ENCODE results near the gene AGPAT1.
A peak's percentile ranks its signal among the peaks of the same experiment; 100 is the strongest.
"Not testable (repeated sequence)": the region's sequence is repeated elsewhere in the genome, so short reads cannot be mapped to it uniquely, and the experiment has no call there.

AGPAT1 gene

GRCh38 chr6:32186151-32186840 lies 10.4 kb upstream of the AGPAT1 start:
- not testable (repeated sequence) for DNase-seq (ENCODE audit: low spot score)

GRCh38 chr6:32185681-32186131 lies 9.8 kb upstream of the AGPAT1 start:
- DNase-seq (ENCODE audit: low spot score) = peak; percentile 93

DNA sequence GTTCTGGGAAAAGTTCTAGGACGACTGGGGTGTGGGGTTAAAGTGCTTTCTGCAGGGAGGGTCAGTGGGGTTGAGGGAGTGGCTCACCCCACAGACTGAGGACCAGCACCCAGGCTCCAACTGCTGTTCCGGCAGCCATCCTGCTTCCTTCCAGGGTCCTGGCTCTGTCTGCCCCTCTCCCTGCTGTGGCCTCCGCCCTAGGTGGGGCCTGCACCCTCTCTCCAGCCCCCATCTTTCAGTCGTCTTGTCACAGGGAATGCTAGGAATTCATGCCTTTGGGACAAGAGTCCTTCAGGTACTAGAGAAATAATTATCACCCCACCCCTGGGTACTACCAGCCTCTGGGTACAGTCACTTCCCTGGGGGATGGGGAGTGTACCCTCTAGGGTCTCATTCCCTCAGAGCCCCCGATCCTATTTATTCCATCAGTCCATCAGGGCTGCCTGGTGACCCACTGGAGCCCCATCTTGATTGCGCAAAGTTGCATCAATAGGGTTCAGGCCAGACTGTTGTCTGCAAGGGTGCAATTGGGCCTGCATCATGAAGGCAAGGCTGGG lies 8.3 kb upstream of the AGPAT1 start, which contains the start of gene AGER:
AGER (minus strand) TSS at position 170 of the 557 bp plus-strand sequence; CDS start at position 139, 31 bp downstream.
- no peak for DNase-seq (ENCODE audit: low spot score)

GRCh38 chr6:32183483-32184083 lies 7.7 kb upstream of the AGPAT1 start:
- DNase-seq (ENCODE audit: low spot score) = no peak

GRCh38 chr6:32183030-32183429 lies 7.1 kb upstream of the AGPAT1 start:
- DNase-seq (ENCODE audit: low spot score) = no peak

- DNase-seq (ENCODE audit: low spot score) = no peak
Measured at GRCh38 chr6:32182555-32182981, 6.7 kb upstream of the AGPAT1 start.

- peak; percentile 75 for DNase-seq (ENCODE audit: low spot score)
Measured at GRCh38 chr6:32181915-32182529, 6.1 kb upstream of the AGPAT1 start.

DNA sequence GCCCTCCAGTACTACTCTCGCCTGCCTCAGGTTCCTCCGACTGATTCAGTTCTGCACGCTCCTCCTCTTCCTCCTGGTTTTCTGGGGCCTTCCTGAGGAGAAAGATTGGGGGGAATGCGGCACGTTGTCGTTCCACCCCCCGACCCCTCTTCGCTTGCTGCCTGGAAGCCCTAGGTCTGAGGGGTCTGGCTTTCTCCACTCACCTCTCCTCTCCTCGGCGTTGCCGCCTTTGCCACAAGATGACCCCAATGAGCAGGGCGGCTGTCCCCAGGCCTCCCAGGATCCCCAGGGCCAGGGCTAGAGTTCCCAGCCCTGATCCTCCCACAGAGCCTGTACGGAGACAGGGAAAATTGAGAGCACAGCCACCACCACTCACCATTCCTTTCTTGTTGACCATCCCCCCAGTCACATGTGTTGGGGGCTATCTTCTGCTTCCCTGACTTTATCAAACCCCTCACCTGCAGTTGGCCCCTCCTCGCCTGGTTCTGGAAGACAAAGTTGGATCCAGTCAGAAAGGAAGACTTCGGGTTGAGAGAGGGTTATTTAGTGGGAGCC lies 5.3 kb upstream of the AGPAT1 start:
- DNase-seq (ENCODE audit: low spot score) = no peak

GRCh38 chr6:32179766-32180405 lies 4.0 kb upstream of the AGPAT1 start:
- DNase-seq (ENCODE audit: low spot score) = no peak

DNA sequence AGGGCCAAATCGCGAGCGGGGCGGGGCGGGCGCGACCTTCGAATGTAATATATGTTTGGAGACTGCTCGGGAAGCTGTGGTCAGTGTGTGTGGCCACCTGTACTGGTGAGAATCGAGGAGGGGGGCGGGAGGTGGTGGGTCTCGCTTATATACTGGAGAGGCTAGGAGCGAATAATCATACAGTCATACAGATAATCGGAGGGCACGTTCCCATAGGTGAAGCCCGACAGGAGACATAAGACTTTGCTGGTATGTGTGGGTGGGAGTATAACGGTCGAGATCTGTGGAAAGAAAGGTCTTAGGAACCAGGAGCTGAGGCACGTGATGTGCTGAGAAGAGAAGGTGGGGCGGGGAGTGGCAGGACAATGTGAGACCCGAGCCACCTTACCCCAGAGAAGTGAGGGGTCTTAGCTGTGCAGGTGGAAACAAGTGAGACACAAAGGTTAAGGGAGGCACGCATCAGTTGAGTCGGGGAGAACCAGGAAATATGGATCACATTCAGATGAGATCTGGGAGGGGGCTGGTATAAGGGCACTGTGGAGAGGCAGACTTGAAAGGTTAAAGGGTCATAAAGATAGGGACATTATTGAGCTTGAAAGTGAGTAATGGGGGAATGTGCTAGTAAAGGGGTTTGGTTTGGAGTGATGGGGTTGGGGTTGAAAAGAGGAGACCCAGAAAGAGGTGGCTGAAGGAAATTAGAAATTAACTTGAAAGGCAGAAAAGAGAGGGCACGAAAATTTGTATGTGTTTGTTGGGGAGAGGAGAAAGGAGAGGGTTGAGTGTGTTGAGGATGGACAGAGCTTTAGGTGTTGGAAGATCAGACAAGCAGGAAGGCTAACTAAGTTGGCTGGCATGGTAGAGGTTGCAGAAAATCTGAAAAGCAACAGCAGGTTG lies 2.9 kb upstream of the AGPAT1 start:
- DNase-seq (ENCODE audit: low spot score) = no peak

DNA sequence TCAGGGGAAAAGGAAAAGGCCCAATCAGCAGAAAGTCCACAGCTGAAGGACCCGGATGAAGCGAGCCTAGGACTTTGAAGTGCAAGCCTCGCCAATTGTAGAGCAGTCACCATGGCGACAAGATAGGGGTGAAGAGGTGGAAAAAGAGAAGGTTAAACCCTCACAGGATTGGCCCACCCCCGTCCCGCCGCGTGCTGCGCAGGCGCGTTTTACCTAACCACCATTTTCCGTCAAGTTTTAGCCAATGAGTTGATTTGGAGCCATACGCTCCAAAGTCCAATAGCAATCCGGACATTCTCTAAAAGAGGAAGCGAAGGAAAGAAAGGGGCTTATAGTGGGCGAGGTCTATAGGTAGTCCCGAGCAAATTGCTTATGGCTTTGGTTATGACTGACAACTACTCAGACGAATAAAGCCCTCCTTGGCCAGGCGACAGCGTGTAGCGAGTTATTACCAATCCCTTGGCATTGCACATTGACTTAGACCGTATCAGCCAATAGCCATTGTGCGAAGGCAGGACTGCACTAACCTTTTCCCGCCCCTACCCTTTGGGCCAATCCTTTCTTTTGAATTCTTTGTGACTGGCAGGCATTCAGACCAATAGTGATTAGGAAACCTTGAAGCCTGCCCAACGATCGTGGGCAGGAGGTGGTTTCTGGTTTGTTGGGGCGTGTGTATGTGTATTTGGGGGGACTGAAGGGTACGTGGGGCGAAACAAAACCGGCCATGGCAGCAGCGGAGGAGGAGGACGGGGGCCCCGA lies 2.1 kb upstream of the AGPAT1 start, which contains the start of gene RNF5:
RNF5 (plus strand) TSS at position 618 of the 759 bp plus-strand sequence; CDS start at position 725, 107 bp downstream.
- DNase-seq (ENCODE audit: low spot score) = peak; percentile 100

- DNase-seq (ENCODE audit: low spot score) = no peak
Measured at GRCh38 chr6:32177183-32177787, 1.4 kb upstream of the AGPAT1 start.

DNA sequence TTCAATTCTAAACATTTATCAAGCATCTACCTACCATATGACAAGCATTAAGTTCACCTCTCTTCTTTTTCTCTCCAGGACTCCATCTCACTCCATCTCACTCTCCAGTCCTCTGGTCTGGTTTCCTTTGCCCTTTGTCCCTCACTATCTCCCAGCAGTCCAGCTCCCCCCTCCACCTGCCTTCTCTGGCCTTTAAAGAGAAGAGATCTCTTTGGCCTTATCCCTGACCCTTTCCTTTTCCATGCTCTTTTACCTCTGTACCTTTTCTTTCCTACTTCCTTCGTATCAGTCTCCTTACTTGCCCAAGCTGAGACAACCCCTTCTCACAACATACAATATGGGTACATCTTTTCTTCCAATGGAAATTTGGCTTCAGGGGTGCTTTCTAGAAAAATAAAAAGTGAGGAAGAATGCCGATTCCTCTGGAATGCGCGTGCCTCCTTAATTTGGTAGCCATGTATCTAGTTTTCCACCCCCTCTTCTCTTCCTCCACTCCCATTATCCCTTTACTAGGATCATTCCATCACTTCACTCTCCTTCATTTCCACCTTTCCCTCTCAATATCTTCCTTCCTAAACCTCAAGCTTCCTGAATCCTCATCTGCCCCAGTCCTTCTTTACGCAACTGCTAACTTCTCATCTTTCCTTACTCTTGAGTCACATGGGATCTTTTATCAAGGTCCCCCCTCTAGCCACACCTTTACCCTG lies 745 bp upstream of the AGPAT1 start:
- no peak for DNase-seq (ENCODE audit: low spot score)

- DNase-seq (ENCODE audit: low spot score) = no peak
Measured at GRCh38 chr6:32175322-32175710, 568 bp downstream of the AGPAT1 start.

- no peak for DNase-seq (ENCODE audit: low spot score)
Measured at GRCh38 chr6:32174416-32174815, 1.5 kb downstream of the AGPAT1 start.

- no peak for DNase-seq (ENCODE audit: low spot score)
Measured at GRCh38 chr6:32173051-32173727, 2.7 kb downstream of the AGPAT1 start.

GRCh38 chr6:32171234-32171633 lies 4.7 kb downstream of the AGPAT1 start:
- no peak for DNase-seq (ENCODE audit: low spot score)

DNA sequence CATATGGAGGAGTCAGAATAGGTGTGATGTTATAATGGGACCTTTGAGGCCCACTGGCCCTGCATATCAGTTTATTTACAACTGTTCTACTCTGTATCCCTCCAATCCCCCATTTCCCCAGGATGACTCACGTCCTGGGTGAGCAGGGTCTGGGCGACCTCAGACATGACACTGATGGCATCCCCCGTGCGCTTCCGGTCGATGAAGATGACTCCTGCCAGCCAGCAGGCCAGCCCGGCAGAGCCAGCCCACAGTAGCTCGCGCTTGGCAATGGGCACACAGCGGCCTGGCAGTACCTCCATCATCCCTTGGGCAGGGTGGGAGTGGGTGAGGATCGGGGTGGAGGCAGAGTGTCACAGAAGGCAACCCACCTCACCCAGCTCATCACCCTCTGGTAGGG lies 5.6 kb downstream of the AGPAT1 start:
- no peak for DNase-seq (ENCODE audit: low spot score)
